Urothelium cell line (cell line): ENCODE measurements around the gene FBXO2.

ENCODE experiments used
- DNase-seq: peaks from one replicate; pipeline ENCODE4 v3.0.0; 2011; ENCODE audit warnings: low spot score, mixed read lengths
- FAIRE-seq: peaks from 2 replicates; lab custom pipeline; 2011; peaks lifted over from hg19 to GRCh38; lab: Jason Lieb, UNC

FBXO2 gene

GRCh38 chr1:11682287-11682771 is 28.1 kb upstream of the FBXO2 start:
- DNase-seq (no peak), FAIRE-seq (no peak)

GRCh38 chr1:11681071-11681771 is 27.0 kb upstream of the FBXO2 start, which contains the start of gene MAD2L2:
Gene MAD2L2, minus strand, starts transcription at chr1:11681148. Its CDS starts 547 bp downstream, at chr1:11680601.
- DNase-seq, result peak; percentile 97
- peak; percentile 53 for FAIRE-seq

- DNase-seq, result no peak
- no peak for FAIRE-seq
Observed at GRCh38 chr1:11680270-11681070, 26.2 kb upstream of the FBXO2 start.

GRCh38 chr1:11678442-11678841 is 24.2 kb upstream of the FBXO2 start:
- FAIRE-seq, result no peak
- no peak for DNase-seq

GRCh38 chr1:11676386-11677103 is 22.3 kb upstream of the FBXO2 start:
- DNase-seq, result no peak
- FAIRE-seq, result no peak

GRCh38 chr1:11675325-11675724 is 21.1 kb upstream of the FBXO2 start:
- FAIRE-seq, result no peak
- no peak for DNase-seq

- DNase-seq (no peak), FAIRE-seq (no peak)
Observed at GRCh38 chr1:11674488-11674887, 20.3 kb upstream of the FBXO2 start.

- no peak for FAIRE-seq
- no peak for DNase-seq
Observed at GRCh38 chr1:11673089-11673769, 19.0 kb upstream of the FBXO2 start.

- no peak for DNase-seq
- no peak for FAIRE-seq
Observed at GRCh38 chr1:11671544-11672286, 17.5 kb upstream of the FBXO2 start.

- FAIRE-seq (no peak), DNase-seq (no peak)
Observed at GRCh38 chr1:11671205-11671543, 16.9 kb upstream of the FBXO2 start.

GRCh38 chr1:11670747-11671146 is 16.5 kb upstream of the FBXO2 start:
- no peak for DNase-seq
- no peak for FAIRE-seq

GRCh38 chr1:11668516-11668915 is 14.3 kb upstream of the FBXO2 start:
- FAIRE-seq, result no peak
- DNase-seq, result no peak

- DNase-seq (no peak), FAIRE-seq (no peak)
Observed at GRCh38 chr1:11664336-11665065, 10.3 kb upstream of the FBXO2 start.

GRCh38 chr1:11661103-11661502 is 6.9 kb upstream of the FBXO2 start:
- no peak for DNase-seq

GRCh38 chr1:11659748-11660147 is 5.5 kb upstream of the FBXO2 start:
- no peak for FAIRE-seq

More at GRCh38 chr1:11661103-11661502, 6.9 kb upstream of the FBXO2 start:
- FAIRE-seq, result no peak

GRCh38 chr1:11658542-11658941 is 4.3 kb upstream of the FBXO2 start:
- FAIRE-seq (no peak), DNase-seq (no peak)

More at GRCh38 chr1:11659748-11660147, 5.5 kb upstream of the FBXO2 start:
- DNase-seq, result no peak

GRCh38 chr1:11657654-11658053 is 3.4 kb upstream of the FBXO2 start:
- FAIRE-seq, result no peak

GRCh38 chr1:11654939-11655808 is 945 bp upstream of the FBXO2 start:
- no peak for FAIRE-seq
- DNase-seq, result no peak

More at GRCh38 chr1:11657654-11658053, 3.4 kb upstream of the FBXO2 start:
- no peak for DNase-seq

GRCh38 chr1:11653861-11654136 is 430 bp downstream of the FBXO2 start:
- DNase-seq (no peak), FAIRE-seq (no peak)
